Lower leg skin (tissue), 4 donors: Measurements from ENCODE around the gene MYL9. TPM values are rescaled to one million over a fixed set of nuclear protein-coding genes. Genes with fewer than 3 reads are reported as not detected.

ENCODE experiments used
- DNase-seq, 2 donors: peaks; one replicate each; pipeline ENCODE4 v3.0.0-alpha.2; 2019; ENCODE audit warnings: low spot score in 2 of 2
- H3K4me3 ChIP-seq: fragments of 200-600 bp; sonication (generic); 2 replicates; pipeline ENCODE4 v1.5.1; 2017; ENCODE audit warnings: mild to moderate bottlenecking, low read depth; ENCODE audit not compliant: poor library complexity, severe bottlenecking
- POLR2A ChIP-seq, 2 donors: fragments of 450-650 bp; IDR thresholded peaks; one replicate each; pipeline ENCODE4 v1.6.1; 2016 to 2017; ENCODE audit warnings: antibody characterized with exemption in 2 of 2, mild to moderate bottlenecking in 1 of 2, moderate library complexity in 1 of 2
- WGBS, 2 donors: methylation state at CpG; one replicate each; pipeline ENCODE4 v1.1.5; 2018; 5-methylcytosine and 5-hydroxymethylcytosine counted together
- intact Hi-C: fragments of 100-400 bp; cut with DNase I; formaldehyde crosslinking; loops from one replicate; pipeline ENCODE4 v1.15.0; 2023; ENCODE audit warnings: low total_unique reads
- total RNA-seq, 4 donors: library from RNA; depleted of rRNA; stranded (reverse); fragments of >200 nt; gene quantifications; one replicate each; pipeline ENCODE4 v1.1.0, GENCODE V29; 2016
- TF ChIP-seq, protein P1 (sequence below), 3 donors: fragments of 450-650 bp; IDR thresholded peaks; one replicate each; pipeline ENCODE4 v1.5.1; 2016; ENCODE audit warnings: antibody characterized with exemption in 3 of 3, mild to moderate bottlenecking in 3 of 3, moderate library complexity in 2 of 3

Gene MYL9
- total RNA-seq, 4 donors from 2014 or later = 14.9 to 69.9 (median 36.3) TPM

DNA sequence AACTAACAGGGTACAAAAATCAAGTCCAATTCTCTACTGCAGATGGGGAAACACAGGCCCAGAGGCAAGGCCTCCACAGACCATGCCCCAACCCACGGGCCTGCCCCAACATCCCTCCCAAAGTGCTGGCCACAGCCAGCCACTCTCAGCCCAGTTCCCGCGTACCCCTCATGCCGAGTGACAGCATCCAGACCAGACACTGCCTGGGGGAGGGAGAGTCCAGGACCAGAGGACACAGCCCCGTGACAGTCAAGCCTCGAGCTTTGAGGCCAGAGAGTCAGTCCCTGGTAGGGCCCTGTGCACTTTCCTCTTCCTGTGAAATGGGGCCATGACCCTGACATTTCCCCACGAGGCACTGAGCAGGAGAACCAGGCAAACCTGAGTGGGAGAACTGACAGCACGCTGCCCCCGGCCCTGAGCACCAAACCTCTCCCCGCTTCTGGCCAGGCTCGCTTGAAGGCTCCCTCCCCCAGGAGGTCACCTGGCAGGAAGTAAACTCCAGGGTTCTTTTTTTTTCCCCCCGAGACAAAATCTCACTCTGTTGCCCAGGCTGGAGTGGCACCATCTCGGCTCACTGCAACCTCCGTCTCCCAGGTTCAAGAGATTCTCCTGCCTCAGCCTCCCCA lies 4.9 kb downstream of the MYL9 start:
- TF ChIP-seq, protein P1, sequence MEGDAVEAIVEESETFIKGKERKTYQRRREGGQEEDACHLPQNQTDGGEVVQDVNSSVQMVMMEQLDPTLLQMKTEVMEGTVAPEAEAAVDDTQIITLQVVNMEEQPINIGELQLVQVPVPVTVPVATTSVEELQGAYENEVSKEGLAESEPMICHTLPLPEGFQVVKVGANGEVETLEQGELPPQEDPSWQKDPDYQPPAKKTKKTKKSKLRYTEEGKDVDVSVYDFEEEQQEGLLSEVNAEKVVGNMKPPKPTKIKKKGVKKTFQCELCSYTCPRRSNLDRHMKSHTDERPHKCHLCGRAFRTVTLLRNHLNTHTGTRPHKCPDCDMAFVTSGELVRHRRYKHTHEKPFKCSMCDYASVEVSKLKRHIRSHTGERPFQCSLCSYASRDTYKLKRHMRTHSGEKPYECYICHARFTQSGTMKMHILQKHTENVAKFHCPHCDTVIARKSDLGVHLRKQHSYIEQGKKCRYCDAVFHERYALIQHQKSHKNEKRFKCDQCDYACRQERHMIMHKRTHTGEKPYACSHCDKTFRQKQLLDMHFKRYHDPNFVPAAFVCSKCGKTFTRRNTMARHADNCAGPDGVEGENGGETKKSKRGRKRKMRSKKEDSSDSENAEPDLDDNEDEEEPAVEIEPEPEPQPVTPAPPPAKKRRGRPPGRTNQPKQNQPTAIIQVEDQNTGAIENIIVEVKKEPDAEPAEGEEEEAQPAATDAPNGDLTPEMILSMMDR (IDR thresholded peaks at IDR 0.05) = no peak
- no peak for TF ChIP-seq POLR2A (IDR thresholded peaks at IDR 0.05)
- WGBS, 2 donors = 80 to 83% methylated on average over 10 to 14 of the region's 14 CpGs
- intact Hi-C loops = loop anchor here (5.0 kb wide), 1 partner anchor 866 kb away; no protein-coding TSS in a partner anchor
- DNase-seq = no peak
- no peak overlapping the region for H3K4me3 ChIP-seq

DNA sequence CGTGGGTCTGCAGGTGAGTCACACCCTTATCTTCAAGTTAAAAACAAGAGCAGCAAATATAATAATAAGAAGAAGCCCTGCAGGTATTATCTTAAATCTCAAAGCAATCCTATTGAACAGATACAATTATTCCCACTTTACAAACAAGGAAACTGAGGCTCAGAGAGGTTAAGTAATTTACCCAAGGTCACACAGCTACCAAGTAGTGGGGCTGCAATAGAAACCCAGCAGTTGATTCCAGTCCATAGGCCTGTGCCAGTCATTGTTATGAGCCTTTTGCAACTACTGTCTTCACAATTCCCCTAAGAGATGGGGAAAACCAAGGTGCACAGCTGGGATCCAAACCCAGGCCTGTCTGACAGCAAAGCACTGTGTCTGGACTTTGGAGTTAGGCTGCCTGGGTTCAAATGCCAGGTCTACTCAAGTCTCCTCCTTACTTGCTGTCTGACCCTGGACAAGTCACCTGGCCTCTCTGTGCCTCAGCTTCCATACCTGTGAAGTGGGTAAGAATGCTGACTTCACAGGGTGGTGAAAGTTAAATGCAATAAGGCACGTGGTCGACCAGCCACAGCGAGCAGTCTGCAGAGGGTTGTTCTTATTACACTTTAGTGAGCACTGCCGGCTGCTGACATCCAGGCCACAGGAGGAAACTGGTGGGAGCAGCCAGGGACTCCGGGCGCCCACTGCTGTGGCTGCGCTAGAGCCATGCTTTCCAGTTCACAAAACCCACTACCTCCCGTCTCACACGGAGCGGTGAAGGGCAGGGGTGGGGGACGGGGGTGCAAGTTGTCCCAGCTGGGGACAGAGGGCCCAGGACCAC lies 6.1 kb downstream of the MYL9 start:
- no peak for DNase-seq
- H3K4me3 ChIP-seq = no peak overlapping the region
- 81 to 84% methylated on average over 6 to 12 of the region's 12 CpGs for WGBS, 2 donors

DNA sequence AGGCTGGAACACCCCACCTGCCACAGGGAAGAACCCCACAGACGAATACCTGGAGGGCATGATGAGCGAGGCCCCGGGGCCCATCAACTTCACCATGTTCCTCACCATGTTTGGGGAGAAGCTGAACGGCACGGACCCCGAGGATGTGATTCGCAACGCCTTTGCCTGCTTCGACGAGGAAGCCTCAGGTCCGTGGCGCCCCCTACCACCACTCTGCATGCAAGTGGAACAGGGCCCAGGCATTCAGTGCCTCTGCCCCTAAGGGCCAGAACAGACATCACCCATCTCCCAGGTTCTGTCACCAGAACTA lies 6.6 kb downstream of the MYL9 start:
- no peak for DNase-seq
- no peak overlapping the region for H3K4me3 ChIP-seq
- WGBS, 2 donors = 74 to 75% methylated on average over 10 to 12 of the region's 12 CpGs
- TF ChIP-seq, protein P1 (IDR thresholded peaks at IDR 0.05) = no peak
- TF ChIP-seq POLR2A (IDR thresholded peaks at IDR 0.05) = no peak
- intact Hi-C loops = loop anchor here (5.0 kb wide), 1 partner anchor 864 kb away; no protein-coding TSS in a partner anchor

More for the DNA sequence above, 6.1 kb downstream of the MYL9 start:
- TF ChIP-seq POLR2A (IDR thresholded peaks at IDR 0.05) = no peak
- TF ChIP-seq, protein P1 (IDR thresholded peaks at IDR 0.05) = no peak
- intact Hi-C loops = loop anchor here (5.0 kb wide), 1 partner anchor 865 kb away; no protein-coding TSS in a partner anchor

DNA sequence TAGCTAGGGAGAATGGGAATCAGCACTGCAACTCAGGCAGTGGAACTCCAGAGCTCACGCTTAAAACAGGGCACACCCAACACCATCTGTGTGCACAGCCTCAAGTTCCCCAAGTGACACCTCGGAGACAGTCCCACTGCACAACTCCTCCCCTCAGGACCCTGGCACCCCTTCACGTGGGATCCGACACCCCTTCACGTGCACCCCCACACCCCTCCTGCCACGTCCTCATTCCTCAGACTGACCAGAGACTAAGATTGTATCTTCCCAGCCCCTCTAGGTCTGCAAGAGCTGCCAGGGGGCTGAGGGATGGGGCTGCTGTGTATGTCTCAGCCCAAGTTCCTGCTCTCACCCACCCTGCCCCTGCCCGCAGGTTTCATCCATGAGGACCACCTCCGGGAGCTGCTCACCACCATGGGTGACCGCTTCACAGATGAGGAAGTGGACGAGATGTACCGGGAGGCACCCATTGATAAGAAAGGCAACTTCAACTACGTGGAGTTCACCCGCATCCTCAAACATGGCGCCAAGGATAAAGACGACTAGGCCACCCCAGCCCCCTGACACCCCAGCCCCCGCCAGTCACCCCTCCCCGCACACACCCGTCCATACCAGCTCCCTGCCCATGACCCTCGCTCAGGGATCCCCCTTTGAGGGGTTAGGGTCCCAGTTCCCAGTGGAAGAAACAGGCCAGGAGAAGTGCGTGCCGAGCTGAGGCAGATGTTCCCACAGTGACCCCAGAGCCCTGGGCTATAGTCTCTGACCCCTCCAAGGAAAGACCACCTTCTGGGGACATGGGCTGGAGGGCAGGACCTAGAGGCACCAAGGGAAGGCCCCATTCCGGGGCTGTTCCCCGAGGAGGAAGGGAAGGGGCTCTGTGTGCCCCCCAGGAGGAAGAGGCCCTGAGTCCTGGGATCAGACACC lies 7.6 kb downstream of the MYL9 start:
- H3K4me3 ChIP-seq = no peak overlapping the region
- WGBS, 2 donors = 84 to 87% methylated on average over 22 to 23 of the region's 23 CpGs
- no peak for DNase-seq
- intact Hi-C loops = loop anchor here (5.0 kb wide), 1 partner anchor 863 kb away; no protein-coding TSS in a partner anchor
- TF ChIP-seq POLR2A (IDR thresholded peaks at IDR 0.05) = no peak
- TF ChIP-seq, protein P1 (IDR thresholded peaks at IDR 0.05) = no peak

DNA sequence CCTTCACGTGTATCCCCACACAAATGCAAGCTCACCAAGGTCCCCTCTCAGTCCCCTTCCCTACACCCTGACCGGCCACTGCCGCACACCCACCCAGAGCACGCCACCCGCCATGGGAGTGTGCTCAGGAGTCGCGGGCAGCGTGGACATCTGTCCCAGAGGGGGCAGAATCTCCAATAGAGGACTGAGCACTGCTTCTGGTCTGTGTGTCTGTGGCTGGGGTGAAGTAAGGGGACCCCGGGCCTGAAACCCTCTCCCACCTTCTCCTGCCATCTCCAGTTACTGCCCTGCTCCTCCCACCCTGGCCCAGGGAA lies 8.3 kb downstream of the MYL9 start:
- no peak overlapping the region for H3K4me3 ChIP-seq
- intact Hi-C loops = loop anchor here (5.0 kb wide), 1 partner anchor 863 kb away; no protein-coding TSS in a partner anchor
- TF ChIP-seq, protein P1 (IDR thresholded peaks at IDR 0.05) = no peak
- TF ChIP-seq POLR2A (IDR thresholded peaks at IDR 0.05) = no peak
- no peak for DNase-seq
- whole genome bisulfite sequencing, 2 donors = 81 to 93% methylated on average over 9 of the region's 9 CpGs
